Esophagus squamous epithelium (tissue), 5 donors: ENCODE results near the gene SLC9A9. TPM values are rescaled to one million over a fixed set of nuclear protein-coding genes. Genes with fewer than 3 reads are reported as not detected.

Experiments
- DNase-seq: peaks from one replicate; lab custom pipeline; 2025; lab: John Stamatoyannopoulos, UW
- H3K27ac ChIP-seq, 4 donors: fragments of 200-600 bp; sonication (generic); one replicate each; pipeline ENCODE4 v1.5.1; 2016 to 2019; ENCODE audit warnings: mild to moderate bottlenecking in 1 of 4
- H3K27me3 ChIP-seq, 4 donors: fragments of 200-600 bp; sonication (generic); 1 replicate in 3 of 4; 2 replicates in 1 of 4; pipeline versions ENCODE4 v1.5.1 to v1.6.0; 2017 to 2021; ENCODE audit warnings: antibody characterized with exemption in 1 of 4
- H3K36me3 ChIP-seq, 3 donors: fragments of 200-600 bp; sonication (generic); one replicate each; pipeline ENCODE4 v1.5.1; 2016 to 2019
- H3K4me1 ChIP-seq, 3 donors: fragments of 200-600 bp; sonication (generic); one replicate each; pipeline ENCODE4 v1.5.1; 2017 to 2019
- H3K4me3 ChIP-seq, 4 donors: fragments of 200-600 bp; sonication (generic); 1 replicate in 3 of 4; 2 replicates in 1 of 4; pipeline ENCODE4 v1.5.1; 2016 to 2019; ENCODE audit warnings: mild to moderate bottlenecking in 2 of 4, moderate library complexity in 1 of 4
- H3K9me3 ChIP-seq, 3 donors: fragments of 200-600 bp; sonication (generic); one replicate each; pipeline ENCODE4 v1.5.1; 2016 to 2019
- CTCF ChIP-seq, 6 experiments: fragments of 450-650 bp in 4 of 6; fragments of 200-600 bp in 2 of 6; sonication (generic) in 2 of 6; IDR thresholded peaks; one replicate each; pipeline ENCODE4 v1.5.1; 2016 to 2019; ENCODE audit warnings: antibody characterized with exemption in 6 of 6, mild to moderate bottlenecking in 4 of 6, moderate library complexity in 4 of 6
- POLR2A ChIP-seq, 4 donors: fragments of 450-650 bp; IDR thresholded peaks; one replicate each; pipeline ENCODE4 v1.6.1; 2017; ENCODE audit warnings: antibody characterized with exemption in 4 of 4, mild to moderate bottlenecking in 4 of 4, moderate library complexity in 3 of 4
- WGBS, 2 donors: methylation state at CpG; one replicate each; pipeline ENCODE4 v1.1.5; 2018; 5-methylcytosine and 5-hydroxymethylcytosine counted together
- intact Hi-C: fragments of 100-400 bp; cut with DNase I; formaldehyde crosslinking; loops from one replicate; pipeline ENCODE4 v1.15.0; 2022
- total RNA-seq, 4 donors: library from RNA; depleted of rRNA; stranded (reverse); fragments of >200 nt; gene quantifications; one replicate each; pipeline ENCODE4 v1.1.0, GENCODE V29; 2016
- donor health status: DM: yes; HTN: yes; CAD: no.

Gene SLC9A9
- total RNA-seq, 4 donors from 2014 or later, result 11.2 to 22.3 (median 18.9) TPM

DNA sequence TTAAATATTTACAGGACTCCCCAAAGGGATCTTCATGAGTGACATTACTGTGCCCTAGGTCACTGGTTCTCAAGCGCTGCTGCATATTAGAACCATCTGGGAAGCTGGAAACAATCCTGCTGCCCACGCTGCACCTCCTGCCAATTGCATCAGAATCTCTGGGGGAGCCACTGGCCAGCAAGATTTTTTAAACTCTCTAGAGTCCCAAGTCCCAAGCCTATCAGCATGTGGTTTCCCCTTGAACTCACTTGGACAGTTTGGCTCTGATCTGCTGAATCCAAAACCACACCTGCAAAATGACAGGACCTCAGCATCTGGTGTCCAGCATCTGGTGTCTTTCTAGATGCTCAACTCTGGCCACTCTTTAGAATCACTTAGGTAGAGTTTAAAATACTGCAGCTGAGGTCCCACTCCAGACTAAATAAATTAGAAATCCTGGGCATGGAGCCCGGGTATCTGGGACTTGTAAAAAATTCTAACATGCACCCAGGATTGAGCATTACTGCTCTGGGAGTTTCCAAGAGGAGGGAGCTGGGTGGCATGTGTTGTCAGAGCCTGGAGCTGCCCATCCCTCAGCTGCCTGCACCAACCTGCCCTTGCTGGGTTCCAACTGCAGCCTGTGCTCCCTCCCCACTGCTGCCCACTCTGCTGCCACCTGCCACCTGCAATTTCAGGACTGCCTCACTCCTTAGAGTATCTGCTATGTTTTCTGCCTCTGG lies 311.3 kb downstream of the SLC9A9 start:
- no peaks in the 10 kb centered on the region for H3K9me3 ChIP-seq
- H3K36me3 ChIP-seq, result no peaks in the 10 kb centered on the region
- no peak for DNase-seq
- intact Hi-C loops, result no loop called here
- H3K27me3 ChIP-seq, result no peaks in the 10 kb centered on the region
- no peak overlapping the region for H3K4me3 ChIP-seq
- TF ChIP-seq CTCF (IDR thresholded peaks at IDR 0.05) (no peak), POLR2A (IDR thresholded peaks at IDR 0.05) (no peak)
- 64 to 73% methylated on average over 3 of the region's 3 CpGs for WGBS, 2 donors
- peak overlapping the region in 2 of 4 donors; percentile 4 to 17 for H3K27ac ChIP-seq
- peaks cover 0 to 33% (median 11%) of the 10 kb centered on the region in 3 donors for H3K4me1 ChIP-seq

- TF ChIP-seq POLR2A (IDR thresholded peaks at IDR 0.05) (no peak), CTCF (IDR thresholded peaks at IDR 0.05) (no peak)
- Histone ChIP-seq H3K36me3 (no peaks in the 10 kb centered on the region), H3K27me3 (no peaks in the 10 kb centered on the region), H3K27ac (peak overlapping the region in 2 of 4 donors; percentile 4 to 36), H3K4me1 (peaks cover 0 to 33% (median 11%) of the 10 kb centered on the region in 3 donors), H3K9me3 (no peaks in the 10 kb centered on the region), H3K4me3 (no peak overlapping the region)
- no peak for DNase-seq
- intact Hi-C loops, result no loop called here
- WGBS, 2 donors, result 63 to 90% methylated on average over 3 of the region's 3 CpGs
Measured at GRCh38 chr3:143535994-143536784, 312.1 kb downstream of the SLC9A9 start.

DNA sequence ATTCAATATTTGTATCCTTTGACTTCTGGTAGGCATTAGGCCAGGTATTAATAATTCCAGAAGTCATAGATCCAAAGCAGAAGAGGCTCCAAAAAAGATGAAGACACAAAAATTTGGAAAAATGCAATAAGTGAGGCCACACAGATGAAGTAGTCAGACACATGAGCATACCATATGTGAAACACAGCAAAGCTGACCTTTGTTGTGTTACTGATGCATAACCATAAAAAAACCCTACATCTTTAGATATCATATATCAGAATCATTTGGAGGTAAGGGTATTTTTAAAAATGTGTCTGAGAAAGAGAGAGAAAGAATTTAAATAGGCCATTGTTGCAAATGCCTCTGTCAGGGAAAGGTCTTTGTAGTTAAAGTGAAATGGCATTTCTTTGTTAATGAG lies 314.9 kb downstream of the SLC9A9 start:
- peaks cover 0 to 45% (median 14%) of the 10 kb centered on the region in 3 donors for H3K4me1 ChIP-seq
- no peaks in the 10 kb centered on the region for H3K9me3 ChIP-seq
- H3K27ac ChIP-seq, result no peak overlapping the region
- no peaks in the 10 kb centered on the region for H3K27me3 ChIP-seq
- no peak for TF ChIP-seq POLR2A (IDR thresholded peaks at IDR 0.05)
- TF ChIP-seq CTCF (IDR thresholded peaks at IDR 0.05), result no peak
- no peaks in the 10 kb centered on the region for H3K36me3 ChIP-seq
- no peak overlapping the region for H3K4me3 ChIP-seq
- no peak for DNase-seq
- intact Hi-C loops, result no loop called here

DNA sequence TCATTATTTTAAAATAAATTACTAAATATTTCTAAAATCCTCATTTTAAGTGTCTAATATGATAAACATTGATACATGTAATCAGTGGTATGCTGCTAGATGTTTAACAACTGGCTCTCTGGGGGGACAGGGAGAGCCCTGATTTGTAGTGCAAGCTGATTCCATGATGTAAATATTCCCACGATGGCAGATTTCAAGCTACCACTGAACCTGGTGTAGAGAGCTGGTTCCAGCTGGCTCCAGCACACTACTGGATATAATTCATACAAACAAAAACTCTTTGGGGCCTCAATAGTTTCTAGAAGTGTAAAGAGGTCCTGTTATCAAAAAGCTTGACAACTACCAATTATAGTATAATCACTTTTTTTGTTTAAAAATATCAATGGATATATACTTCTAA lies 316.2 kb downstream of the SLC9A9 start:
- intact Hi-C loops, result no loop called here
- Histone ChIP-seq H3K27me3 (no peaks in the 10 kb centered on the region), H3K4me3 (no peak overlapping the region), H3K36me3 (no peaks in the 10 kb centered on the region), H3K4me1 (peaks cover 0 to 33% (median 8%) of the 10 kb centered on the region in 3 donors), H3K27ac (no peak overlapping the region), H3K9me3 (no peaks in the 10 kb centered on the region)
- no peak for DNase-seq
- TF ChIP-seq CTCF (IDR thresholded peaks at IDR 0.05) (no peak), POLR2A (IDR thresholded peaks at IDR 0.05) (no peak)
- 60 to 78% methylated on average over 1 of the region's 1 CpG for WGBS, 2 donors

- H3K36me3 ChIP-seq, result no peaks in the 10 kb centered on the region
- 100% methylated on average over 1 of the region's 1 CpG for whole genome bisulfite sequencing, 2 donors
- no peak for DNase-seq
- H3K9me3 ChIP-seq, result no peaks in the 10 kb centered on the region
- H3K27me3 ChIP-seq, result no peaks in the 10 kb centered on the region
- peaks cover 0 to 23% (median 4%) of the 10 kb centered on the region in 3 donors for H3K4me1 ChIP-seq
- no peak overlapping the region for H3K27ac ChIP-seq
- H3K4me3 ChIP-seq, result no peak overlapping the region
- intact Hi-C loops, result no loop called here
- TF ChIP-seq POLR2A (IDR thresholded peaks at IDR 0.05) (no peak), CTCF (IDR thresholded peaks at IDR 0.05) (no peak)
Measured at GRCh38 chr3:143531101-143531500, 317.2 kb downstream of the SLC9A9 start.
